IPS DF 19.7 (cell line): ENCODE measurements around the gene H19.

Experiments
- DNase-seq: peaks from one replicate; pipeline ENCODE4 v3.0.0-alpha.2; 2013; ENCODE audit warnings: low read depth, low spot score

H19 gene

DNA sequence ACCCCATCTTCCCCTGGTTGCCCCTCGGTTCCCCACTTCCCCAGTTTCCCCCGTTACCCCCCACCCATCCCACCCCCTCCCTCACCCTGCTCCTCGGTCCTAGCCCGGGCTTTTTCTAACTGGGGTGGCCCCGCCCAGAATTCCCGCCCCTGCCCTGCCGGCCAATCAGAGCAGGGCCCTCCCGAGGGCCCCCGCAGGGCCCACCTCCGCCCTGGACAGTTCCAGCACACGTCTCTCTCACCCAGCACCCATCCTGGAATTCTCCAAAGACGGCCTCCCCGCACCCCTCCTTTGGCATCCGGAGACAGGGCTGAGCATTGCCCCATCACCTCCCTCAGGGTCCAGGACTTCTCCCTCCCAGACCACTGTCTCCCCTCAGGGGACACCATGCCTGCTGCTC lies at the start of gene H19:
H19 (minus strand) TSS at position 88 of the 400 bp plus-strand sequence.
- no peak for DNase-seq

DNA sequence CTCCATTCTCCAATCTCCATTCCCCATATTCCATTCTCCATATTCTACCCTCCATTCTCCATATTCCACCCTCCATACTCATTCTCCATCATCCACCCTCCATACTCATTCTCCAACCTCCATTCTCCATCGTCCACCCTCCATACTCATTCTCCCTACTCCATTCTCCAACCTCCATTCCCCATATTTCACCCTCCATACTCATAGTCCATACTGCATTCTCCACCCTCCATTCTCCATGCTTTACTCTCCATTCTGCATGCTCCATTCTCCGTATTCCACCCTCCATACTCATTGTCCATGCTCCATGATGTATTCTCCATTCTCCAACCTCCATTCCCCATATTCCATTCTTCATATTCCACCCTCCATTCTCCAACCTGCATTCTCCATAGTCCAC lies 44.3 kb upstream of the H19 start:
- DNase-seq, result no peak

DNA sequence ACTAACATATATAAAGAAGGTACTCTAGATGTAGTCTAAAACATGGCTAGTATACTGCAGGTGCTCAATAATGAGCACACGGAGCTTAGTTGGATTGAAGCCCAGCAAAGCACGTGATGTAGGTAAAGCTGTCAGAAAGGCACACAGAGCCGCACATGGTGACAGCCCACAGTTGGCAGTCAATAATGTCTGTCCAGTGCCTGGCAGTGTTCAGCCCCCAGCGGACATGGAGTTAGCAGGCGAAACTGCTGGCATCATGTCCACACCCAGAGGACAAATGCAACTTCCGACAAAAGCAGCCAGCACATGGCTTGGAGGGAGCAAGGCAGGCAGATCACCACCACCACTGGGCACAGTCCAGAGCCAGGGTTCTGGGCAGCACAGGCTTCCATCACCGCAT lies 43.5 kb upstream of the H19 start:
- no peak for DNase-seq

GRCh38 chr11:2039198-2039759 lies 41.6 kb upstream of the H19 start:
- DNase-seq, result no peak

GRCh38 chr11:2036863-2037486 lies 39.3 kb upstream of the H19 start:
- no peak for DNase-seq

DNA sequence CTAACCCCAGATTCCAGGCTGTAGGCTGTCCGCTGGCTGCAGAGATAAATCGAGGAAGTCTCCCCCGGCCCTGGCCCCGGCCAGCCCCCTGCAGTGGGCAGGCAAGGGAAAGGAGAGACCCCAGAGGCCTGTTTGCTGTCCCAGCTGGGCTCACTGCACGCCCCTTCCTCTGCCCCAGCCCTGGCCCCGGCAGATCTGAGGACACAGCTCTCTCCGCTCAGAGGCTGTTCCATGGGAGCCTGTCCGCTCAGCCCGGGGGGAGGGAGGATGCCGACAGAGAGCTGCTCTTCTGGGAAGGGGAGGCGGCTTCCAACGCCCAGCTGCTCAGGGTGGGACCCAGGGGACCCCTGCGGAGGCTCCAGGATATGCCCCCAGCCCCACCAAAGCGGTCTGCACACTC lies 37.7 kb upstream of the H19 start:
- no peak for DNase-seq

DNA sequence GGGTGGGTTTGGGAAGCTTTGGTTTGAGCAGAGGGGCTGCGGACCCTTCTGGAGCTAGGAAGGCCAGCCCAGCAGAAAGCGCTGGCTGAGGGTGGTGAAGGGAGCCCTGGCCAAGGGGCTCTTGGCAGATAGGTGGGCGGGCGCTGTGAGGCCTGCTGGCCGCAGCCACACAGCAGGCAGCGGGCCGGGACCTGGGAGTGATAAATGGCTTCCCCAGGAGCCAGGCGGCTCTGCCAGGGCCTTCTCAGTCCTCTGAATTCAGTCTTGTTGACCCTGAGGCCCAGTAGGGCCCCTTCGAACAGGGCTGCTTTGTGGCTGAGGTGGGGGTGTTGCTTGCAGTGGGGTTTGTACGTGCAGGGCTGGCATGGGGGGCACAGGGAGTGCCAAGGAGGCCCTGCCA lies 33.4 kb upstream of the H19 start:
- DNase-seq, result no peak

DNA sequence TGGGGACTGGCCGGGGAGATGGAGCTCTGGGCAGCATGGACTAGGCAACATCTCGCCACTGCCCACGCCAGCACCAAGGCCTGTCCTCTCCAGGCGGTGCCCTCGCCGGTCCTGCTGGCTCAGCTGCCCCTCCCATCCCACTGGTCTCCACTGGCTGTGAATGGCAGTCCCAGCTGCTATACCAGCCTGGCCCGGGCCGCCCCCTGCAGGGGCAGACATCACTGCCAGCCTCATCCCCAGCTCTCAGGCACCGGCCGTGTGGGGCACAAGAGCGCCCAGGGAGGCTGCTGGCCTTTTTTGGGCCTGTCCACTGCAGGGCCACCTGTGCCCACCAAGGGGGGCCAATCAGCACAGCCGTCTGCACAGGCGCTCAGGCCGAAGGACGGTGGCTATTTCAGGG lies 30.1 kb upstream of the H19 start:
- DNase-seq, result no peak

DNA sequence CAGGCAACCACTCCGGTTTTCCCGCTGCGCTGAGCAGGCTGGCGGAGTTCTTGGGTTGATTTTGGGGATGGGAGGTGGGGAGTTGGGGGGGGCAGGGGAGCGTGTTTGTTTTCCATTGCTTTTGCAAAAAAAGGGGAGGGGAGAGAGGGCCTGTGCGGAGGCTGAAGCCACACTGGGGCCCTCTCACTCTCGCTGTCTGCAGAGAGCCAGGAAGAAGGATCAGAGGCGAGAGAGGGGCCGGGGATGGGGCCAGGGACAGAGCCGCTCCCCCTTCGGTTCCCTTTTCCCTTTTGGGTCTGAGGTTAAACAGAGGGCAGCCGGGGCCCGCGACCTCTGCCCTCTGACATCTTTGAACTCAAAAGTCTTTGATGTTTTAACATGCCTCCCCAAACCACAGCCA lies 17.4 kb upstream of the H19 start:
- no peak for DNase-seq

- no peak for DNase-seq
These were observed 14.8 kb upstream of the H19 start for GRCh38 chr11:2012440-2012839.

DNA sequence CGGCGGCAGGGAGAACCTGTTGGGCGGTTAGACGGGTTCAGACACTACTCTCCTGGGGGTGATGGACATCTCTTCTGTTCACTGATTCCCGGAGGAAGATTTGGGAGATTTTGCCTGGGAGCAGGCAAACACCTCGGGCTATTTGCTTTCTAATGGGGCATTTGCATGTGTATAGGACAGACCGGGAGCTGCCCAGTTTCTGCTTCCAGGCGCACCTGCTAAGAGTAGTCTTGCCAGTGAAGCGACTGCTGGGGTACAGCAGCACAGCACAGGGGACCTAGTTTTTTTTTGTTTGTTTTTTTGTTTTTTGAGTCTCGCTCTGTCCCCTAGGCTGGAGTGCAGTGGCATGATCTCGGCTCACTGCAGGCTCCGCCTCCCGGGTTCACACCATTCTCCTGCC lies 6.8 kb upstream of the H19 start:
- DNase-seq, result no peak

DNA sequence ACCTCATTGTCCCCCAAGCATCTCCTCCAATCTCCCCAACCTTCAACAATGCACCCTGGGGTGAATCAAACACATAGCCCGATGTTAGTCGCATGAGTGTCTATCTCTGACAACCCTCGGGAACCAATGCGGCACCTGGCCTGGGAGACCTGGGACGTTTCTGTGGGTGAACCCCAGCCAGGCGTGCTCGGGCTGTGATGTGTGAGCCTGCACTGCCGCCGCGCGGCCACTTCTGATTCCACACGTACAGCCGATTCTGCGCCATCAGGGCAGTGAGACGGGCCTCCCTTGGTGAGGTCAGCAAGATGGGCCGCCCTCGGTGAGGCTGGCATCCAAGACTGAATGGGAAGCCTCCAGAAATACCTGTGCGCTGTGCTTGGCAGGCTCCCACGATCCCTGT lies 5.2 kb upstream of the H19 start:
- no peak for DNase-seq

DNA sequence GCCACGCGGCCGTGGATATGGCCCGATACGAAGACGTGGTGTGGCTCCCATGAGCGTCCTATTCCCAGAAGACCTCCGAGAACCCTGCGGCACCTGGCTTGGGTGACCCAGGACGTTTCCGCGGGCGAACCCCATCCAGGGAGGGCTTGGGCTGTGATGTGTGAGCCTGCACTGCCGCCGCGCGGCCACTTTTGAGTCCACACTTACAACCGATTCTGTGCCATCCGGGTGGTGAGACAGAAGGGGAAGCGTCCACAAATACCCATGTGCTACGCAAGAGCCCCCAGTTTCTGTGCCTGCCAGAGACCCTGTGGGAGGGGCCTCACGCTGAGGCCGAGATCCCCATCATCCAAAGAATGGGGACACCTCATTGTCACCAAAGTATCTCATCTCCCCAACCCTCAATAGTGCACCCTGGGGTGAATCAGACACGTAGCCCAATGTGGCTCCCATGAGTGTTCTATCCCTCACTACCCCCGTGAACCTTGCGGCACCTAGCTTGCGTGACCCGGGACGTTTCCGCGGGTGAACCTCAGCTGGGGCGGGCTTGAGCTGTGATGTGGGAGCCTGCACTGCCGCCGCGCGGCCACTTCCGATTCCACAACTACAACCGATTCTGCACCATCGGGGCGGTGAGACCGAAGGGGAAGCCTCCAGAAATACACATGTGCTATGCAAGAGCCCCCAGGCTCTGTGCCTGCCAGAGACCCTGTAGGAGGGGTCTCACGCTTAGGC lies 4.6 kb upstream of the H19 start:
- DNase-seq, result no peak

DNA sequence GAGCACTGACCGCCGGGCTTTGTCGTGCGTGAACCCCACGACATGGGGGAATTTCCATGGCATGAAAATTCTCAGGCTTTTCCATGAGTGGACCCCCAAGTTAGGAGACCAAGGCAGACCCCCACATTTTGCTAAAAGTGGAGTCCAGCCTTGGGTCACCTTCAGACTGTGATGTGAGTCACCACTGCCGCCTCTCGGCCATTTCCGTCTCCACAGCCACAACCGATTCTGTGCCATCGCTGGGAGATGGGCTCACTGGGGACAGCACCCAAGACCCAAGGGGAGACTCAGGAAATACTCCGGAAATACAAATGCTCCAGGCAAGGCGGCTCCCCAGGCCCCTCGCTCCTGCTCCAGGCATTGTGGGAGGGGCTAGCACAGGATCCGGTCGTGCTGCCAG lies 1.2 kb upstream of the H19 start:
- no peak for DNase-seq

- DNase-seq, result no peak
These were observed 648 bp upstream of the H19 start for GRCh38 chr11:1998290-1998689.

DNA sequence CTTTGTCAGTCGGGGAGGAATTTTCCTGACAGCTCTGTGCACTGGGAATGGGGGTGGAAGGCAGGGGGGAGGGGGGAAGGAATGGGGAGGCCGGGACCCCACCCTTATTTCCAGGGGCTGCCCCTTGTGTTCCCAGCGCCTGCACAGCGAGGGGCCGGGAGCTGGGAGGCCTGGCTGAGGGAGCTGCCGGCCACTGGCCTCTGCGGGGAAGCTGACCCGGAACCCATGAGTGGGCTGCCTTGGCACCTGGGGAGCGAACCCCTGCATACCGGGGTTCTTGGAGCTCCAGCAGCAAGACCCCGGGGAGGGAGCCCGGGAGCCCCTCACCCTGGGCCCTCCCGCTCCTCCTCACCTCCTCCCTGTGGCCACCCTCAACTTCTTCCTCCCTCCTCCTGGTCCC lies 3.5 kb downstream of the H19 start:
- no peak for DNase-seq

GRCh38 chr11:1992111-1992510 lies 5.5 kb downstream of the H19 start:
- no peak for DNase-seq

GRCh38 chr11:1990872-1991578 lies 6.6 kb downstream of the H19 start:
- no peak for DNase-seq

DNA sequence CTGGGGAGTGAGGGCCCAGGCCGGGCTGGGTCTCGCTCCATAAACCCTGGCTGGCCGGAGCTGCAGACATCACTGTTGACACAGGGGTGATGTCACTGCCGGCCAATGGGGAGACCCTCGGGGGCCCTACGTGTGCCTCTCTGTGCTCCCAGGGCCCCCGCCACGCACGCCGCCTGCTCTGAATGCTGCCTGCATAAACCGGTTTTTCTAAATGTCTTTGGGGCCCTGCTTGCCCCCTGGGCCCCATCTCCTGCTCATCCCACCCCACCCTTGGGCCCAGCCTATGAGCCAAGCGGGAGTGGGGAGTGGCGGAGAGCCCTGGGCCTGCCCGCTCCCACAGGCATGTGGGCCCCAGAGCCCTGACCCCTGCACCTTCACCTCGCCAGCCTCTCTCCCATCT lies 7.7 kb downstream of the H19 start:
- DNase-seq, result no peak

GRCh38 chr11:1988667-1989317 lies 8.8 kb downstream of the H19 start:
- no peak for DNase-seq

- no peak for DNase-seq
These were observed 9.5 kb downstream of the H19 start for GRCh38 chr11:1988174-1988573.

DNA sequence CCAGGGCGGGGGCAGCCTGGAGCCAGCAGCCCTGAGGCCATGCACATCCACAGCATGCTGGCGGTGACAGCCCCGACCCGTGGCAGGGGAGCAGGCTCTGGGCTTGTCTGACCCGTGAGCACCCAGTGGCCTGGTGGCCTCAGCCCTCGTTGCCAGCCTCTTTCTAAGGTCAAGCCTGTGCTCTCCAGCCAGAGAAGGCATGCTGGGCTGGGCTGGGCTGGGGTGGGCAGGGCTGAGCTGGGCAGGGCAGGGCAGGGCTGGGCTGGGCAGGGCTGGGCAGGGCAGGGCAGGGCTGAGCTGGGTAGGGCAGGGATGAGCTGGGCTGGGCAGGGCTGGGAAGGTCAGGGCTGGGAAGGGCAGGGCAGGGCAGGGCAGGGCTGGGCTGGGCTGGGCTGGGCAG lies 10.6 kb downstream of the H19 start:
- DNase-seq, result no peak
